NCI-H774 (cell line): ENCODE measurements around the gene SAPCD2.
A peak's percentile ranks its signal among the peaks of the same experiment; 100 is the strongest.

Source experiments
- DNase-seq: peaks from one replicate; lab custom pipeline; 2025; lab: John Stamatoyannopoulos, UW

SAPCD2 gene

GRCh38 chr9:137107312-137107921 is 37.1 kb upstream of the SAPCD2 start:
- no peak for DNase-seq

- no peak for DNase-seq
Observed at GRCh38 chr9:137106662-137107250, 36.4 kb upstream of the SAPCD2 start.

GRCh38 chr9:137105814-137106661 is 35.7 kb upstream of the SAPCD2 start:
- DNase-seq = no peak

- DNase-seq = no peak
Observed at GRCh38 chr9:137103206-137103999, 33.0 kb upstream of the SAPCD2 start.

GRCh38 chr9:137099231-137099630 is 28.9 kb upstream of the SAPCD2 start:
- no peak for DNase-seq

GRCh38 chr9:137097761-137098462 is 27.6 kb upstream of the SAPCD2 start:
- DNase-seq = no peak

GRCh38 chr9:137096785-137097546 is 26.6 kb upstream of the SAPCD2 start:
- DNase-seq = no peak

GRCh38 chr9:137095664-137096517 is 25.5 kb upstream of the SAPCD2 start:
- no peak for DNase-seq

- no peak for DNase-seq
Observed at GRCh38 chr9:137089232-137089947, 19.0 kb upstream of the SAPCD2 start.

GRCh38 chr9:137088121-137088520 is 17.8 kb upstream of the SAPCD2 start:
- DNase-seq = no peak

- no peak for DNase-seq
Observed at GRCh38 chr9:137087409-137087925, 17.1 kb upstream of the SAPCD2 start.

GRCh38 chr9:137086531-137087408 is 16.4 kb upstream of the SAPCD2 start, which contains the start of gene MAN1B1:
Gene MAN1B1, plus strand, starts transcription at chr9:137086985. Its CDS starts 15 bp downstream, at chr9:137087000.
- peak; percentile 99 for DNase-seq

GRCh38 chr9:137085920-137086530 is 15.7 kb upstream of the SAPCD2 start:
- no peak for DNase-seq

- DNase-seq = no peak
Observed at GRCh38 chr9:137084526-137084925, 14.2 kb upstream of the SAPCD2 start.

GRCh38 chr9:137083394-137084004 is 13.1 kb upstream of the SAPCD2 start:
- DNase-seq = no peak

- no peak for DNase-seq
Observed at GRCh38 chr9:137082925-137083290, 12.6 kb upstream of the SAPCD2 start.
